IgD-negative memory B cell (primary cell): ENCODE data around the gene FABP7. TPM values are rescaled to one million over a fixed set of nuclear protein-coding genes. Genes with fewer than 3 reads are reported as not detected.

Experiments used
- H3K27ac Mint-ChIP-seq, 3 donors: one replicate each; pipeline ENCODE4 v1.8.0; 2020 to 2022; ENCODE audit warnings: mild to moderate bottlenecking in 3 of 3, mixed read lengths in 3 of 3, moderate library complexity in 1 of 3
- H3K27me3 Mint-ChIP-seq: one replicate; pipeline ENCODE4 v1.8.0; 2021; ENCODE audit warnings: mixed read lengths
- H3K36me3 Mint-ChIP-seq: one replicate; pipeline ENCODE4 v1.8.0; 2020; ENCODE audit warnings: mild to moderate bottlenecking, mixed read lengths
- H3K4me1 Mint-ChIP-seq, 3 donors: one replicate each; pipeline ENCODE4 v1.8.0; 2020 to 2022; ENCODE audit warnings: mixed read lengths in 3 of 3, mild to moderate bottlenecking in 1 of 3
- H3K4me3 Mint-ChIP-seq, 4 donors: one replicate each; pipeline ENCODE4 v1.8.0; 2020 to 2022; ENCODE audit warnings: mild to moderate bottlenecking in 4 of 4, mixed read lengths in 4 of 4, moderate library complexity in 3 of 4
- H3K9me3 Mint-ChIP-seq, 3 donors: one replicate each; pipeline ENCODE4 v1.8.0; 2020 to 2021; ENCODE audit warnings: mixed read lengths in 3 of 3, mild to moderate bottlenecking in 1 of 3
- polyA plus RNA-seq: library from polyadenylated mRNA; unstranded; fragments of 300-500 nt; fragmentation: Illumina TruSeq; gene quantifications from one replicate; pipeline ENCODE4 v1.2.3, GENCODE V29; 2021

Gene FABP7
- polyA plus RNA-seq, 1 donor from 2014 or later = not detected

- Mint-ChIP-seq H3K4me3 (no peak overlapping the region), H3K4me1 (peaks cover 0 to 3% (median 0%) of the 10 kb centered on the region in 3 donors), H3K36me3 (peaks cover 2% of the 10 kb centered on the region), H3K27me3 (peaks cover 7% of the 10 kb centered on the region), H3K9me3 (peaks cover 0 to 5% (median 0%) of the 10 kb centered on the region in 3 donors), H3K27ac (no peak overlapping the region)
Observed at GRCh38 chr6:122778985-122779661, 393 bp upstream of the FABP7 start.

- Mint-ChIP-seq H3K9me3 (peaks cover 0 to 5% (median 0%) of the 10 kb centered on the region in 3 donors), H3K4me3 (no peak overlapping the region), H3K27ac (no peak overlapping the region), H3K27me3 (peaks cover 7% of the 10 kb centered on the region), H3K4me1 (peaks cover 0 to 3% (median 0%) of the 10 kb centered on the region in 3 donors), H3K36me3 (peaks cover 2% of the 10 kb centered on the region)
Observed at GRCh38 chr6:122780114-122780513, 598 bp downstream of the FABP7 start.

GRCh38 chr6:122781716-122782115, 2.2 kb downstream of the FABP7 start:
- H3K36me3 Mint-ChIP-seq = peaks cover 2% of the 10 kb centered on the region
- no peak overlapping the region for H3K27ac Mint-ChIP-seq
- no peak overlapping the region for H3K4me3 Mint-ChIP-seq
- H3K27me3 Mint-ChIP-seq = peaks cover 7% of the 10 kb centered on the region
- peaks cover 0 to 3% (median 0%) of the 10 kb centered on the region in 3 donors for H3K4me1 Mint-ChIP-seq
- no peaks in the 10 kb centered on the region for H3K9me3 Mint-ChIP-seq

GRCh38 chr6:122783401-122783800, 3.9 kb downstream of the FABP7 start:
- peaks cover 2% of the 10 kb centered on the region for H3K36me3 Mint-ChIP-seq
- H3K27me3 Mint-ChIP-seq = peaks cover 17% of the 10 kb centered on the region
- no peaks in the 10 kb centered on the region for H3K9me3 Mint-ChIP-seq
- no peak overlapping the region for H3K27ac Mint-ChIP-seq
- no peak overlapping the region for H3K4me3 Mint-ChIP-seq
- H3K4me1 Mint-ChIP-seq = peaks cover 0 to under 1% (median 0%) of the 10 kb centered on the region in 3 donors

GRCh38 chr6:122785891-122786290, 6.4 kb downstream of the FABP7 start:
- no peak overlapping the region for H3K27ac Mint-ChIP-seq
- H3K4me1 Mint-ChIP-seq = peaks cover 10 to 18% (median 18%) of the 10 kb centered on the region in 3 donors
- peaks cover 2% of the 10 kb centered on the region for H3K36me3 Mint-ChIP-seq
- no peak overlapping the region for H3K4me3 Mint-ChIP-seq
- H3K9me3 Mint-ChIP-seq = no peaks in the 10 kb centered on the region
- H3K27me3 Mint-ChIP-seq = peaks cover 19% of the 10 kb centered on the region

GRCh38 chr6:122787721-122788120, 8.2 kb downstream of the FABP7 start:
- Mint-ChIP-seq H3K27ac (no peak overlapping the region), H3K4me1 (peaks cover 10 to 22% (median 20%) of the 10 kb centered on the region in 3 donors), H3K4me3 (peak overlapping the region in 1 of 4 donors; percentile 67), H3K27me3 (peaks cover 20% of the 10 kb centered on the region), H3K36me3 (no peaks in the 10 kb centered on the region), H3K9me3 (no peaks in the 10 kb centered on the region)

GRCh38 chr6:122788208-122788607, 8.7 kb downstream of the FABP7 start:
- Mint-ChIP-seq H3K36me3 (no peaks in the 10 kb centered on the region), H3K27me3 (peaks cover 21% of the 10 kb centered on the region), H3K27ac (no peak overlapping the region), H3K4me1 (peaks cover 10 to 22% (median 20%) of the 10 kb centered on the region in 3 donors), H3K4me3 (peak overlapping the region in 1 of 4 donors; percentile 67), H3K9me3 (no peaks in the 10 kb centered on the region)

GRCh38 chr6:122788663-122789181, 9.2 kb downstream of the FABP7 start:
- H3K9me3 Mint-ChIP-seq = no peaks in the 10 kb centered on the region
- peaks cover 10 to 22% (median 20%) of the 10 kb centered on the region in 3 donors for H3K4me1 Mint-ChIP-seq
- peaks cover 21% of the 10 kb centered on the region for H3K27me3 Mint-ChIP-seq
- H3K27ac Mint-ChIP-seq = no peak overlapping the region
- H3K36me3 Mint-ChIP-seq = no peaks in the 10 kb centered on the region
- peak overlapping the region; percentile 81 to 95 (median 89) for H3K4me3 Mint-ChIP-seq

- Mint-ChIP-seq H3K4me3 (peak within 1 kb of the TSS; percentile 81 to 95 (median 89)), H3K4me1 (peaks cover 10 to 22% (median 20%) of the 10 kb centered on the region in 3 donors), H3K9me3 (no peaks in the 10 kb centered on the region), H3K27ac (peak within 1 kb of the TSS; percentile 3 to 87 (median 14)), H3K27me3 (peaks cover 21% of the 10 kb centered on the region), H3K36me3 (no peaks in the 10 kb centered on the region)
Observed at GRCh38 chr6:122789182-122790027, 9.9 kb downstream of the FABP7 start, which contains the start of gene SMPDL3A. Gene SMPDL3A, plus strand, starts transcription at chr6:122789258. Its CDS starts 89 bp downstream, at chr6:122789347.

GRCh38 chr6:122790028-122790422, 10.5 kb downstream of the FABP7 start:
- Mint-ChIP-seq H3K9me3 (no peaks in the 10 kb centered on the region), H3K4me3 (peak overlapping the region; percentile 81 to 95 (median 89)), H3K27ac (peak overlapping the region in 2 of 3 donors; percentile 3 to 14), H3K27me3 (peaks cover 21% of the 10 kb centered on the region), H3K36me3 (no peaks in the 10 kb centered on the region), H3K4me1 (peaks cover 10 to 22% (median 20%) of the 10 kb centered on the region in 3 donors)

GRCh38 chr6:122790423-122791309, 11.2 kb downstream of the FABP7 start:
- no peaks in the 10 kb centered on the region for H3K36me3 Mint-ChIP-seq
- no peaks in the 10 kb centered on the region for H3K9me3 Mint-ChIP-seq
- peaks cover 21% of the 10 kb centered on the region for H3K27me3 Mint-ChIP-seq
- H3K4me3 Mint-ChIP-seq = peak overlapping the region; percentile 81 to 95 (median 89)
- peak overlapping the region; percentile 3 to 49 (median 14) for H3K27ac Mint-ChIP-seq
- peaks cover 10 to 22% (median 20%) of the 10 kb centered on the region in 3 donors for H3K4me1 Mint-ChIP-seq

GRCh38 chr6:122791310-122791679, 11.8 kb downstream of the FABP7 start:
- H3K4me1 Mint-ChIP-seq = peaks cover 10 to 22% (median 20%) of the 10 kb centered on the region in 3 donors
- peaks cover 21% of the 10 kb centered on the region for H3K27me3 Mint-ChIP-seq
- no peaks in the 10 kb centered on the region for H3K36me3 Mint-ChIP-seq
- H3K4me3 Mint-ChIP-seq = peak overlapping the region in 1 of 4 donors; percentile 81
- no peak overlapping the region for H3K27ac Mint-ChIP-seq
- H3K9me3 Mint-ChIP-seq = no peaks in the 10 kb centered on the region

- Mint-ChIP-seq H3K4me3 (peak overlapping the region in 1 of 4 donors; percentile 28), H3K36me3 (no peaks in the 10 kb centered on the region), H3K27ac (no peak overlapping the region), H3K4me1 (peaks cover 10 to 22% (median 20%) of the 10 kb centered on the region in 3 donors), H3K27me3 (peaks cover 13% of the 10 kb centered on the region), H3K9me3 (no peaks in the 10 kb centered on the region)
Observed at GRCh38 chr6:122792766-122793165, 13.2 kb downstream of the FABP7 start.

- H3K4me1 Mint-ChIP-seq = no peaks in the 10 kb centered on the region
- H3K4me3 Mint-ChIP-seq = no peak overlapping the region
- no peaks in the 10 kb centered on the region for H3K9me3 Mint-ChIP-seq
- H3K27me3 Mint-ChIP-seq = peaks cover 3% of the 10 kb centered on the region
- H3K27ac Mint-ChIP-seq = no peak overlapping the region
- H3K36me3 Mint-ChIP-seq = no peaks in the 10 kb centered on the region
Observed at GRCh38 chr6:122797537-122797936, 18.0 kb downstream of the FABP7 start.
